ENCODE data around the gene SLAMF9.

SLAMF9 gene

DNA sequence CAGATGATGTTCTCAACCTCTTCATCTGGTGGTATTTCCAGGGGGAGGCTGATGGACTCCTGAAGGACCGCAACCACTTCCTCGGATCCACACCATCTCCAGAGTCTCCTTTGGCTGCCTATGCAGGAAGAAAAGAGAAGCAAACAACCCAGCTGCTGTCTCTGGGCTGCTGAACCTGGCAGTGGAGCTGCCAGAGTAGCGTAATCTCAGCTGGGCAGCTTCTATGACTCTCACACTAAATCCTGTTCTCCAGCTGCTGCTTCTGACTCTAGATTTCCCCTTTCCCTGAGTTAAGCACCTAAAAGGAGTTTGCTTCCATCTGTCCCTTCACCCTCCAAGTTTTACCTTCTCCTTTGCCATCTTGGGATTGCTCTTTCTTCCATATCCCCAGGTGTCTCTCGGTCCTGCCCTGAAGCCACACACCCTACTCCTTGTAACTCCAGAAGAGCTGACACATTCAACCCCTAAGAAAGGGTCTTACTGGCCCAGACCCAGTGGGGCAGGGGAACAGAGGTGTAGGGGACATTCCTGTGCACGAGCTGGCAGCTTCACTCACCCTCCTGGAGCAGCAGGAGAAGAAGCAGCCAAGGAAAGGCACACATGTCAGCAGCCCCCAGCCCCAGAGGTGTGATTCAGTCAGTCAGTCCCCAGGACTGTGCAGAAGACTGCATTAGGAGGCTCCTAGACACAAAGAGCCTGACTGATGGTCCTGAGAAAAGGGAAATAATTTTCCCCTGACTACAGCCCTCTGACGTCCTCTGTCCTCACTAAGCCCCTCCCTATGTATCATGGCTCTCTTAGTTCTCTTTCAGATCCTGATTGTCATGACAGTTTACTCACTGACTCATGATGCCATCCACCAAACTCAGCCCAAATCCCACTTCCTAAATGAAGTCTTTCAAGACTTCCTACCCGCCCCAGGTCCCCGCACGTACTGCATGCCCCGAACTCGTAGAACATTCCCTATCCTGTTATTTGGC, at the start of gene SLAMF9:
Gene SLAMF9 (minus strand): TSS at position 702 of the 980 bp plus-strand sequence. CDS start 100 bp downstream, at position 602.
- H3K4me3 ChIP-seq (replicated peaks; ENCODE audit: low read depth, low read length), result no peak within 1 kb of the TSS
- TF ChIP-seq, protein P1, sequence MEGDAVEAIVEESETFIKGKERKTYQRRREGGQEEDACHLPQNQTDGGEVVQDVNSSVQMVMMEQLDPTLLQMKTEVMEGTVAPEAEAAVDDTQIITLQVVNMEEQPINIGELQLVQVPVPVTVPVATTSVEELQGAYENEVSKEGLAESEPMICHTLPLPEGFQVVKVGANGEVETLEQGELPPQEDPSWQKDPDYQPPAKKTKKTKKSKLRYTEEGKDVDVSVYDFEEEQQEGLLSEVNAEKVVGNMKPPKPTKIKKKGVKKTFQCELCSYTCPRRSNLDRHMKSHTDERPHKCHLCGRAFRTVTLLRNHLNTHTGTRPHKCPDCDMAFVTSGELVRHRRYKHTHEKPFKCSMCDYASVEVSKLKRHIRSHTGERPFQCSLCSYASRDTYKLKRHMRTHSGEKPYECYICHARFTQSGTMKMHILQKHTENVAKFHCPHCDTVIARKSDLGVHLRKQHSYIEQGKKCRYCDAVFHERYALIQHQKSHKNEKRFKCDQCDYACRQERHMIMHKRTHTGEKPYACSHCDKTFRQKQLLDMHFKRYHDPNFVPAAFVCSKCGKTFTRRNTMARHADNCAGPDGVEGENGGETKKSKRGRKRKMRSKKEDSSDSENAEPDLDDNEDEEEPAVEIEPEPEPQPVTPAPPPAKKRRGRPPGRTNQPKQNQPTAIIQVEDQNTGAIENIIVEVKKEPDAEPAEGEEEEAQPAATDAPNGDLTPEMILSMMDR (IDR thresholded peaks at IDR 0.05; ENCODE audit: insufficient read depth, low read length, poor library complexity, severe bottlenecking), result no peak
- no peak for DNase-seq (ENCODE audit: extremely low read depth, insufficient read length)
- no peaks in the 10 kb centered on the region for H3K36me3 ChIP-seq (ENCODE audit: control insufficient read depth, insufficient read depth, low read length)
- H3K27me3 ChIP-seq (replicated peaks; ENCODE audit: control insufficient read depth, insufficient read depth, low read length), result peaks cover 1% of the 10 kb centered on the region

DNA sequence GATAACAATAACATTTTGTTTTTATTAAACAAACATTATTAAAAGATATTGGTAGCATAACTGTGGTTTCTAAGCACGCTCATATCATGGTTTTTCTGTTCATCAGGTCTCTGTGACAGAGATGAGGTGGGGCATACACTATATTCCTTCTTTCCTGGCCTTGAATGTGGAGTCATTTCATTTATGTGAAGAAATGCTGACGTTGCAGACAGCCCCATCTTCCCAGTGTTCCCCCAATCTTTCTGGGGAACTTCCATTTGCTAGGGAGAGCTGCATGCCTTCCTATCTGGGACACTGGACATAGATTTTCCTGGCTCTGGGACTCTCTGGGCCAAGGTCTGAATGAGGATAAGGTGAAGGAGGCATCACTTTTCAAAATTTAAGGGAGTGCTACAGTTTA, 47.4 kb upstream of the SLAMF9 start:
- no peak for DNase-seq (ENCODE audit: extremely low read depth, insufficient read length)
- no peak overlapping the region for H3K4me3 ChIP-seq (replicated peaks; ENCODE audit: low read depth, low read length)
- no peaks in the 10 kb centered on the region; the same call in 1 of the 2 replicates for H3K27me3 ChIP-seq (replicated peaks; ENCODE audit: control insufficient read depth, insufficient read depth, low read length)

DNA sequence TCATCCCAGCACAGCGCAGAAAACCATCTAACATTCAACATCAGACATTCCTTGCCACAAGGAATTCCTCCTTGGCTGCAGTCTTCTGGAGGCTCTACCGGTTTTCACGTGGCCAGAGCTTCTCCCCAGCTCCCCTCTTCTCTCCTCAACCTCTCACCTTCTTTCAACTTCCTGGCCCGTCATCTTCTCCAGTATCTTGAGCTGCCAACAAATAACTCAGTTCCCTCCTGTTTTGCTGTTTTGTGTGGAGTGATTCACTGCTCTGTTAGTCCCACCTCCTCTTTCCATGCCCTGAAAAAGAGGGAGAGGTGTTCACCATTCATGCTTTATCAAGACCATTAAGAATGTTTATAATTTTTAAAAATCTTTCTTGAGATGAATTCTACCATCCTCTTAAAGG, 45.2 kb upstream of the SLAMF9 start:
- H3K4me3 ChIP-seq (replicated peaks; ENCODE audit: low read depth, low read length), result no peak overlapping the region
- TF ChIP-seq, protein P1 (IDR thresholded peaks at IDR 0.05; ENCODE audit: insufficient read depth, low read length, poor library complexity, severe bottlenecking), result no peak
- no peaks in the 10 kb centered on the region; the same call in 1 of the 2 replicates for H3K27me3 ChIP-seq (replicated peaks; ENCODE audit: control insufficient read depth, insufficient read depth, low read length)
- DNase-seq (ENCODE audit: extremely low read depth, insufficient read length), result no peak
- H3K36me3 ChIP-seq (ENCODE audit: control insufficient read depth, insufficient read depth, low read length), result no peaks in the 10 kb centered on the region

More for the DNA sequence above, 47.4 kb upstream of the SLAMF9 start:
- TF ChIP-seq, protein P1 (IDR thresholded peaks at IDR 0.05; ENCODE audit: insufficient read depth, low read length, poor library complexity, severe bottlenecking), result no peak
- H3K36me3 ChIP-seq (ENCODE audit: control insufficient read depth, insufficient read depth, low read length), result no peaks in the 10 kb centered on the region

DNA sequence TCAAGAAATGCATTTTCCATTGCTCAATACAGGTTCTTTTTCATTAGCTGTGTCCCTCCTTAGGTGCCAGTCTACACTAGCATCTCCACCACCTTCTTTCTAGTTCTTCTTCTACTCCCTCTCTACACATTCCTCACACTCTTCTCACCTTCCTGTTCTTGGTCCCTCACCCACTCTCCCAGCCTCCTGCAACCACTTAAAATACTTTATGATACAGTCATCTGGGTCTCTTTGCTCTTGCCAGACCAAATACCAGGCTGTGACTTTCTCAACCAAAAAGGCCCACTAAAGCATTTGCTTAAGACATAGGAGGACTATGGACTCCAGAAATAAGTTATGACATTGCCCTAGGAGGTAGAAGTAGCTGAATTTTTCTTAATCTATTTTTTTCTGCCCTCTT, 42.6 kb upstream of the SLAMF9 start:
- H3K27me3 ChIP-seq (replicated peaks; ENCODE audit: control insufficient read depth, insufficient read depth, low read length), result no peaks in the 10 kb centered on the region; the same call in 1 of the 2 replicates
- TF ChIP-seq, protein P1 (IDR thresholded peaks at IDR 0.05; ENCODE audit: insufficient read depth, low read length, poor library complexity, severe bottlenecking), result no peak

DNA sequence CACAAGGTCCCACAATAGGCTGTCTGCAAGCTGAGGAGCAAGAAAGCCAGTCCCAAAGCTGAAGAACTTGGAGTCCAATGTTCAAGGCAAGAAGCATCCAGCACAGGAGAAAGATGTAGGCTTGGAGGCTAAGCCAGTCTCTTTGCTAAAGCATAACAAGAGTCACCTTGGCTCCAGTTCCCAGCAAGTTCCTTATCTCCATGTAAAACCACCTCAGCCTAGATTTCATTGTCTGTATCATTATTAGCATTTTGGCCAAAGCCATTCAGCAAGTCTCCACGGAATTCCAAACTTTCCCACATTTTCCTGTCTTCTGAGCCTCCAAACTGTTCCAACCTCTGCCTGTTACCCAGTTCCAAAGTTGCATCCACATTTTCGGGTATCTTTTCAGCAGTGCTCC, 40.9 kb upstream of the SLAMF9 start:
- no peak for DNase-seq (ENCODE audit: extremely low read depth, insufficient read length)
- Histone ChIP-seq H3K27me3 (replicated peaks; ENCODE audit: control insufficient read depth, insufficient read depth, low read length) (no peaks in the 10 kb centered on the region), H3K36me3 (ENCODE audit: control insufficient read depth, insufficient read depth, low read length) (no peaks in the 10 kb centered on the region), H3K4me3 (replicated peaks; ENCODE audit: low read depth, low read length) (no peak overlapping the region)
- TF ChIP-seq, protein P1 (IDR thresholded peaks at IDR 0.05; ENCODE audit: insufficient read depth, low read length, poor library complexity, severe bottlenecking), result no peak

More for the DNA sequence above, 42.6 kb upstream of the SLAMF9 start:
- Histone ChIP-seq H3K4me3 (replicated peaks; ENCODE audit: low read depth, low read length) (no peak overlapping the region), H3K36me3 (ENCODE audit: control insufficient read depth, insufficient read depth, low read length) (no peaks in the 10 kb centered on the region)
- no peak for DNase-seq (ENCODE audit: extremely low read depth, insufficient read length)
